GM12878 (cell line): Measurements from ENCODE around the gene SPCS1. TPM values are rescaled to one million over a fixed set of nuclear protein-coding genes. Genes with fewer than 3 reads are reported as not detected.

Experiments used
- ATAC-seq: fragments of 200-7000 bp; cut with Tn5 transposase; 3 replicates; pipeline ENCODE4 v1.9.1; 2020; ENCODE audit warnings: mild to moderate bottlenecking, moderate library complexity
- BruUV-seq: library from RNA; stranded (reverse); fragments of 400-500 nt; replicated peaks from 2 replicates; lab custom pipeline; 2021; lab: Mats Ljungman, UMichigan
- CTCF ChIA-PET: fragments of 300-600 bp; sonication (Branson Sonifier 250); formaldehyde crosslinking; extraction: SDS; loops from one replicate; lab custom pipeline; 2021; ENCODE audit warnings: inconsistent platforms; lab: Yijun Ruan, JAX
- POLR2A ChIA-PET: fragments of 350-600 bp; formaldehyde crosslinking; extraction: SDS; loops from one replicate; lab custom pipeline; 2021; ENCODE audit warnings: inconsistent platforms; lab: Charles Lee
- RAD21 ChIA-PET: fragments of 300-600 bp; sonication (Branson Sonifier 250); formaldehyde crosslinking; loops from one replicate; lab custom pipeline; 2023; ENCODE audit warnings: antibody characterized with exemption; ENCODE audit not compliant: unreplicated experiment; lab: Charles Lee
- SMC1A ChIA-PET: fragments of 300-600 bp; sonication (Branson Sonifier 250); formaldehyde crosslinking; loops from one replicate; lab custom pipeline; 2023; ENCODE audit not compliant: unreplicated experiment, uncharacterized antibody; lab: Charles Lee
- DNase-seq: peaks from one replicate; pipeline ENCODE4 v3.0.0-alpha.2; 2011; ENCODE audit warnings: low read depth, low spot score
- FAIRE-seq: peaks from 3 replicates; lab custom pipeline; 2011; peaks lifted over from hg19 to GRCh38; lab: Jason Lieb, UNC
- H2AFZ ChIP-seq: 2 replicates; pipeline ENCODE4 v1.6.0; 2011; ENCODE audit warnings: low read depth, low read length, control low read depth; ENCODE audit not compliant: control insufficient read depth
- H3K27ac ChIP-seq: 2 replicates; pipeline ENCODE4 v1.5.1; 2011; ENCODE audit warnings: control low read depth; ENCODE audit not compliant: control insufficient read depth, insufficient read depth
- H3K27me3 ChIP-seq, 2 experiments: replicated peaks in 1 of 2; 2 replicates each; pipeline versions ENCODE4 v1.6.0 to v1.6.1; 2011; ENCODE audit warnings: low read length in 1 of 2; ENCODE audit not compliant: control insufficient read depth in 2 of 2, insufficient read depth in 2 of 2
- H3K36me3 ChIP-seq, 2 experiments: 2 replicates each; pipeline ENCODE4 v1.5.1; 2011; ENCODE audit warnings: low read length in 1 of 2; ENCODE audit not compliant: control insufficient read depth in 2 of 2, insufficient read depth in 2 of 2
- H3K4me1 ChIP-seq: 2 replicates; pipeline ENCODE4 v1.6.1; 2011; ENCODE audit warnings: mild to moderate bottlenecking, low read length, moderate library complexity, mixed read lengths; ENCODE audit not compliant: control insufficient read depth, insufficient read depth
- H3K4me2 ChIP-seq: 2 replicates; pipeline ENCODE4 v1.6.0; 2011; ENCODE audit warnings: control low read depth; ENCODE audit not compliant: control insufficient read depth, insufficient read depth
- H3K4me3 ChIP-seq: fragments of 200-600 bp; sonication (generic); 2 replicates; pipeline ENCODE4 v1.5.1; 2016
- H3K79me2 ChIP-seq: 2 replicates; pipeline ENCODE4 v1.6.0; 2011; ENCODE audit warnings: low read length; ENCODE audit not compliant: control insufficient read depth, insufficient read depth
- H3K9ac ChIP-seq: 2 replicates; pipeline ENCODE4 v1.8.0; 2011; ENCODE audit warnings: low read length, control low read depth, mixed read lengths; ENCODE audit not compliant: control insufficient read depth, insufficient read depth
- H3K9me3 ChIP-seq: replicated peaks from 3 replicates; pipeline ENCODE4 v1.5.1; 2011; ENCODE audit warnings: mild to moderate bottlenecking, low read length; ENCODE audit not compliant: control insufficient read depth, insufficient read depth
- H4K20me1 ChIP-seq: 2 replicates; pipeline ENCODE4 v1.6.0; 2011; ENCODE audit not compliant: control insufficient read depth, insufficient read depth
- ETV6 ChIP-seq, 2 experiments: fragments of 450-650 bp in 1 of 2; IDR thresholded peaks in 1 of 2; conservative IDR thresholded peaks in 1 of 2; 2 replicates each; pipeline ENCODE4 v1.6.1; 2014; ENCODE audit warnings: antibody characterized with exemption in 1 of 2, borderline replicate concordance in 1 of 2, low read depth in 1 of 2, mild to moderate bottlenecking in 1 of 2, moderate library complexity in 1 of 2
- IKZF2 ChIP-seq, 2 experiments: fragments of 450-650 bp; IDR thresholded peaks; 2 replicates each; pipeline ENCODE4 v1.6.1; 2017; ENCODE audit warnings: mild to moderate bottlenecking in 2 of 2, moderate library complexity in 2 of 2
- KAT2A ChIP-seq: conservative IDR thresholded peaks from 2 replicates; pipeline ENCODE4 v1.6.1; 2011; ENCODE audit warnings: low read depth, low read length; ENCODE audit not compliant: control insufficient read depth
- MTA3 ChIP-seq: IDR thresholded peaks from 2 replicates; pipeline ENCODE4 v1.6.1; 2012; ENCODE audit warnings: low read length, inconsistent platforms, borderline replicate concordance
- PML ChIP-seq: IDR thresholded peaks from 2 replicates; pipeline ENCODE4 v1.6.1; 2012; ENCODE audit warnings: low read length, inconsistent platforms
- SIX5 ChIP-seq: IDR thresholded peaks from 2 replicates; pipeline ENCODE4 v1.6.1; 2011; ENCODE audit warnings: mild to moderate bottlenecking, low read depth, low read length, moderate library complexity; ENCODE audit not compliant: severe bottlenecking
- SMARCA5 ChIP-seq: fragments of 450-650 bp; IDR thresholded peaks from 2 replicates; pipeline ENCODE4 v1.6.1; 2017; ENCODE audit warnings: mild to moderate bottlenecking
- SMC3 ChIP-seq: IDR thresholded peaks from 2 replicates; pipeline ENCODE4 v1.6.1; 2011; ENCODE audit warnings: low read length, improper control_type of control experiment, borderline replicate concordance
- SRF ChIP-seq, 2 experiments: IDR thresholded peaks; 2 replicates each; pipeline ENCODE4 v1.6.1; 2011; ENCODE audit warnings: low read depth in 2 of 2, low read length in 2 of 2, mild to moderate bottlenecking in 1 of 2, moderate library complexity in 1 of 2
- TAF1 ChIP-seq: IDR thresholded peaks from 2 replicates; pipeline ENCODE4 v1.6.1; 2011; ENCODE audit warnings: mild to moderate bottlenecking, low read depth, low read length, borderline replicate concordance
- TBL1XR1 ChIP-seq: IDR thresholded peaks from 2 replicates; pipeline ENCODE4 v1.6.1; 2012; ENCODE audit warnings: low read depth, low read length, improper control_type of control experiment
- YBX1 ChIP-seq: fragments of 450-650 bp; IDR thresholded peaks from 2 replicates; pipeline ENCODE4 v1.6.1; 2016; ENCODE audit warnings: antibody characterized with exemption
- ZSCAN29 ChIP-seq: fragments of 450-650 bp; IDR thresholded peaks from 2 replicates; pipeline ENCODE4 v1.6.1; 2017; ENCODE audit warnings: mild to moderate bottlenecking, moderate library complexity
- ZZZ3 ChIP-seq: IDR thresholded peaks from 2 replicates; pipeline ENCODE4 v1.6.1; 2011; ENCODE audit warnings: low read depth; ENCODE audit not compliant: control insufficient read depth, insufficient read length
- WGBS: methylation state at CpG from one replicate; pipeline ENCODE4 v1.1.6; 2016; ENCODE audit warnings: low lambda C conversion rate; ENCODE audit not compliant: insufficient replicate concordance, insufficient coverage; ENCODE audit errors: missing lambda C conversion rate; 5-methylcytosine and 5-hydroxymethylcytosine counted together
- in situ Hi-C: fragments of 300-500 bp; cut with MboI; formaldehyde crosslinking; loops from 9 replicates; pipeline ENCODE4 v1.14.3; 2018; ENCODE audit warnings: mixed read lengths
- intact Hi-C: fragments of 100-400 bp; cut with micrococcal nuclease; formaldehyde crosslinking; loops from one replicate; pipeline ENCODE4 v1.14.2; 2022; ENCODE audit not compliant: unreplicated experiment
- polyA plus RNA-seq, 11 experiments: library from polyadenylated mRNA; depleted of rRNA in 4 of 11; unstranded in 6 of 11; stranded (reverse) in 5 of 11; fragments of >200 nt; fragmentation: Nextera tagmentation in 4 of 11; fragmentation: Illumina TruSeq in 1 of 11; extraction: Ambion mirVana in 4 of 11; extraction: Trizol in 1 of 11; gene quantifications; 1 replicate in 1 of 11; 2 replicates in 10 of 11; pipeline versions ENCODE4 v1.2.1 to v1.2.3, GENCODE V29; 2011 to 2016; ENCODE audit warnings: inconsistent platforms in 2 of 11, missing spikeins in 2 of 11, low read depth in 1 of 11
- total RNA-seq, 4 experiments: library from RNA; depleted of rRNA in 3 of 4; stranded (reverse); fragments of >200 nt in 3 of 4; fragmentation: Illumina TruSeq in 1 of 4; extraction: Trizol in 1 of 4; gene quantifications; 2 replicates each; pipeline versions ENCODE4 v1.2.1 to v1.2.3, GENCODE V29; 2013 to 2021
- TF ChIP-seq, protein P1 (sequence below): IDR thresholded peaks from 2 replicates; pipeline ENCODE4 v1.6.1; 2012; ENCODE audit warnings: low read depth, low read length, improper control_type of control experiment
- TF ChIP-seq, protein P2 (sequence below): IDR thresholded peaks from 2 replicates; pipeline ENCODE4 v1.6.1; 2012; ENCODE audit warnings: improper control_type of control experiment, low read depth, low read length; ENCODE audit not compliant: insufficient replicate concordance

SPCS1 gene
- total and polyA plus RNA-seq, 10 of the 15 experiments (the other 5 are each of a cell fraction or from before 2014, with no cell fraction given): 107 to 994 (median 233) TPM

DNA sequence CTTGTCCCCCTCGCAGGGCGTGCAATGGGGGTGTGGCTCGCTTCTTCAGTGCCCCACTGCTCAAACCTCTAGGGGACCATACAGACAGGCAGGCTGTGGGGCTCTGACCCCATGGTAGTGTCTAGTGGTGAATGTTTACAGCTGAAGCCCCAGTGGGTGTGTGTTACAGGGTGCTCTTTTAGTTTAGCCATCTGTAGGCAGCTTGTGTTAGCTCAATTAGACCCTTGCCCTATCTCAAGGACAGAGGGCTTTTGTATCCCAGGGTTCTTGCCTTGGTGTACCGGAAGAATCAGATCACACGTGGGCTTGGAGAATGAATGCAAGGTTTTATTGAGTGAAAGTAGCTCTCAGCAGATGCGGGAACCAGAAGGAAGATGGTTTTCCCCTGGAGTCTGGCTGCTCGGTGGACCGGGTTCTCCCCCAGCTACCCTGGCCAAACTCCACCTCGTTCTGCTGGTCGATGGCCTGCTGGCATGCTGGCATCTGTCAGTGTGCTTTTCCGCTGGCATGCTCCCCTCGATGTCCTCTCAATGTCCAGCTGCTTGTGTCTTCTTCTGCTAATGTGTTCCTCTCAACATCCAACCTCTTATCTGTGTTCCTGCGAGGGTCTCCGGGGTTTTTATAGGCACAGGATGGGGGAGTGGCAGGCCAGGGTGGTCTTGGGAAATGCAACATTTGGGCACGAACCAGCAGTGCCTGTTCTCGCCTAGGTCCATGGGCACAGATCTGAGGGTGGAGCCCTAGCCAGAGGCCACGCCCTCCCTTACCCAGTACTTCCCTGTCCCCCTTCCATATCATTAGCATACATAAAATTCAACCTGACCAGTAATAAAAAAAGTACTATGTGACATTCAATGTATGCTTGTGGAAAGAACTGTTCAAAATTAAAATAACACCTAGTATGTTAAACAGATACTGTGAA is 6.6 kb downstream of the SPCS1 start:
- intact Hi-C loops (no loop called here), in situ Hi-C loops (no loop called here)
- WGBS: 97% methylated on average over 17 of the region's 17 CpGs
- ChIA-PET POLR2A (interaction anchor here (0.8 kb wide), 1 partner anchor 12 kb away, joined by 3 read pairs; no protein-coding TSS in a partner anchor), SMC1A (interaction anchor here (1.4 kb wide), 1 partner anchor 25 kb away, joined by 3 read pairs; no protein-coding TSS in a partner anchor), CTCF (interaction anchor here (1.1 kb wide), 1 partner anchor 589 kb away, joined by 4 read pairs; no protein-coding TSS in a partner anchor), RAD21 (no interaction called here)
- no peak overlapping the region for H2AFZ ChIP-seq
- H4K20me1 ChIP-seq: no peaks in the 10 kb centered on the region
- H3K4me3 ChIP-seq: no peak overlapping the region
- ATAC-seq (no peak), FAIRE-seq (no peak), DNase-seq (no peak)
- H3K9ac ChIP-seq: no peak overlapping the region
- H3K4me2 ChIP-seq: no peak overlapping the region
- BruUV-seq: no TSS peak
- no peak for TF ChIP-seq TAF1
- no peak for TF ChIP-seq MTA3
- TF ChIP-seq IKZF2 (IDR thresholded peaks at IDR 0.05): no peak
- TF ChIP-seq, protein P1, sequence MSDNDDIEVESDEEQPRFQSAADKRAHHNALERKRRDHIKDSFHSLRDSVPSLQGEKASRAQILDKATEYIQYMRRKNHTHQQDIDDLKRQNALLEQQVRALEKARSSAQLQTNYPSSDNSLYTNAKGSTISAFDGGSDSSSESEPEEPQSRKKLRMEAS: no peak
- no peak for TF ChIP-seq KAT2A
- TF ChIP-seq ZZZ3: no peak
- no peak for TF ChIP-seq SIX5
- no peak for TF ChIP-seq ZSCAN29
- TF ChIP-seq, protein P2, sequence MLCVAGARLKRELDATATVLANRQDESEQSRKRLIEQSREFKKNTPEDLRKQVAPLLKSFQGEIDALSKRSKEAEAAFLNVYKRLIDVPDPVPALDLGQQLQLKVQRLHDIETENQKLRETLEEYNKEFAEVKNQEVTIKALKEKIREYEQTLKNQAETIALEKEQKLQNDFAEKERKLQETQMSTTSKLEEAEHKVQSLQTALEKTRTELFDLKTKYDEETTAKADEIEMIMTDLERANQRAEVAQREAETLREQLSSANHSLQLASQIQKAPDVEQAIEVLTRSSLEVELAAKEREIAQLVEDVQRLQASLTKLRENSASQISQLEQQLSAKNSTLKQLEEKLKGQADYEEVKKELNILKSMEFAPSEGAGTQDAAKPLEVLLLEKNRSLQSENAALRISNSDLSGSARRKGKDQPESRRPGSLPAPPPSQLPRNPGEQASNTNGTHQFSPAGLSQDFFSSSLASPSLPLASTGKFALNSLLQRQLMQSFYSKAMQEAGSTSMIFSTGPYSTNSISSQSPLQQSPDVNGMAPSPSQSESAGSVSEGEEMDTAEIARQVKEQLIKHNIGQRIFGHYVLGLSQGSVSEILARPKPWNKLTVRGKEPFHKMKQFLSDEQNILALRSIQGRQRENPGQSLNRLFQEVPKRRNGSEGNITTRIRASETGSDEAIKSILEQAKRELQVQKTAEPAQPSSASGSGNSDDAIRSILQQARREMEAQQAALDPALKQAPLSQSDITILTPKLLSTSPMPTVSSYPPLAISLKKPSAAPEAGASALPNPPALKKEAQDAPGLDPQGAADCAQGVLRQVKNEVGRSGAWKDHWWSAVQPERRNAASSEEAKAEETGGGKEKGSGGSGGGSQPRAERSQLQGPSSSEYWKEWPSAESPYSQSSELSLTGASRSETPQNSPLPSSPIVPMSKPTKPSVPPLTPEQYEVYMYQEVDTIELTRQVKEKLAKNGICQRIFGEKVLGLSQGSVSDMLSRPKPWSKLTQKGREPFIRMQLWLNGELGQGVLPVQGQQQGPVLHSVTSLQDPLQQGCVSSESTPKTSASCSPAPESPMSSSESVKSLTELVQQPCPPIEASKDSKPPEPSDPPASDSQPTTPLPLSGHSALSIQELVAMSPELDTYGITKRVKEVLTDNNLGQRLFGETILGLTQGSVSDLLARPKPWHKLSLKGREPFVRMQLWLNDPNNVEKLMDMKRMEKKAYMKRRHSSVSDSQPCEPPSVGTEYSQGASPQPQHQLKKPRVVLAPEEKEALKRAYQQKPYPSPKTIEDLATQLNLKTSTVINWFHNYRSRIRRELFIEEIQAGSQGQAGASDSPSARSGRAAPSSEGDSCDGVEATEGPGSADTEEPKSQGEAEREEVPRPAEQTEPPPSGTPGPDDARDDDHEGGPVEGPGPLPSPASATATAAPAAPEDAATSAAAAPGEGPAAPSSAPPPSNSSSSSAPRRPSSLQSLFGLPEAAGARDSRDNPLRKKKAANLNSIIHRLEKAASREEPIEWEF: no peak
- no peak for TF ChIP-seq SRF (IDR thresholded peaks at IDR 0.05; ENCODE audit: low read depth in 2 of 2, low read length in 2 of 2)
- no peak for TF ChIP-seq ETV6 (conservative IDR thresholded peaks at IDR 0.05 in 1 of 2, IDR thresholded peaks at IDR 0.05 in 1 of 2; ENCODE audit: borderline replicate concordance in 1 of 2, low read depth in 1 of 2)
- TF ChIP-seq TBL1XR1: no peak
- no peak for TF ChIP-seq SMC3
- TF ChIP-seq YBX1: no peak
- TF ChIP-seq SMARCA5: no peak
- no peak for TF ChIP-seq PML
- H3K9me3 ChIP-seq: no peaks in the 10 kb centered on the region; the same call in 1 of the 3 replicates
- H3K27me3 ChIP-seq: no peaks in the 10 kb centered on the region
- peaks cover 9% of the 10 kb centered on the region for H3K79me2 ChIP-seq
- H3K36me3 ChIP-seq: peaks cover 3 to 14% of the 10 kb centered on the region in 2 experiments
- peaks cover 23% of the 10 kb centered on the region for H3K4me1 ChIP-seq
- no peak overlapping the region for H3K27ac ChIP-seq
